GM11168 (cell line): ENCODE measurements around the gene LNX1.

Experiments used
- in situ Hi-C: fragments of 300-500 bp; cut with MboI; formaldehyde crosslinking; loops from one replicate; pipeline ENCODE4 v1.12.0; 2022; ENCODE audit warnings: low sequenced_read_pairs; ENCODE audit not compliant: unreplicated experiment

LNX1 gene

GRCh38 chr4:53601251-53601764 is 10.0 kb upstream of the LNX1 start:
- in situ Hi-C loops = no loop called here

- in situ Hi-C loops = no loop called here
Observed at GRCh38 chr4:53599632-53600031, 8.3 kb upstream of the LNX1 start.

GRCh38 chr4:53598901-53599300 is 7.6 kb upstream of the LNX1 start:
- in situ Hi-C loops = no loop called here

- in situ Hi-C loops = no loop called here
Observed at GRCh38 chr4:53598483-53598882, 7.2 kb upstream of the LNX1 start.

GRCh38 chr4:53596901-53597300 is 5.6 kb upstream of the LNX1 start:
- in situ Hi-C loops = no loop called here

GRCh38 chr4:53595834-53596233 is 4.5 kb upstream of the LNX1 start:
- in situ Hi-C loops = no loop called here

- in situ Hi-C loops = no loop called here
Observed at GRCh38 chr4:53595204-53595603, 3.9 kb upstream of the LNX1 start.

- in situ Hi-C loops = no loop called here
Observed at GRCh38 chr4:53593765-53594164, 2.5 kb upstream of the LNX1 start.

GRCh38 chr4:53592686-53593501 is 1.6 kb upstream of the LNX1 start:
- in situ Hi-C loops = no loop called here

GRCh38 chr4:53592122-53592521 is 836 bp upstream of the LNX1 start:
- in situ Hi-C loops = no loop called here

GRCh38 chr4:53590187-53590586 is 1.1 kb downstream of the LNX1 start:
- in situ Hi-C loops = no loop called here

- in situ Hi-C loops = no loop called here
Observed at GRCh38 chr4:53589511-53589910, 1.8 kb downstream of the LNX1 start.

- in situ Hi-C loops = no loop called here
Observed at GRCh38 chr4:53587135-53587534, 4.2 kb downstream of the LNX1 start.

GRCh38 chr4:53586121-53586816 is 5.0 kb downstream of the LNX1 start:
- in situ Hi-C loops = no loop called here

- in situ Hi-C loops = no loop called here
Observed at GRCh38 chr4:53584658-53585057, 6.6 kb downstream of the LNX1 start.

- in situ Hi-C loops = no loop called here
Observed at GRCh38 chr4:53583513-53583912, 7.8 kb downstream of the LNX1 start.

- in situ Hi-C loops = no loop called here
Observed at GRCh38 chr4:53582194-53582593, 9.1 kb downstream of the LNX1 start.

- in situ Hi-C loops = no loop called here
Observed at GRCh38 chr4:53580274-53580673, 11.0 kb downstream of the LNX1 start.

- in situ Hi-C loops = no loop called here
Observed at GRCh38 chr4:53579826-53580225, 11.5 kb downstream of the LNX1 start.

- in situ Hi-C loops = no loop called here
Observed at GRCh38 chr4:53576676-53577372, 14.5 kb downstream of the LNX1 start.

- in situ Hi-C loops = no loop called here
Observed at GRCh38 chr4:53576071-53576617, 15.1 kb downstream of the LNX1 start.
